Cardiac muscle cell (in vitro differentiated cells and primary cell): ENCODE measurements around the gene ABCB6. TPM values are rescaled to one million over a fixed set of nuclear protein-coding genes. Genes with fewer than 3 reads are reported as not detected.

Experiments used
- DNase-seq, 2 donors: peaks; one replicate each; pipeline versions ENCODE4 v3.0.0 to v3.0.0-alpha.2; 2010 to 2017; ENCODE audit warnings: low read depth in 1 of 2, low spot score in 1 of 2
- H3K27ac ChIP-seq: fragments of 200-600 bp; sonication (generic); 2 replicates; pipeline ENCODE4 v1.5.1; 2016
- H3K27me3 ChIP-seq: fragments of 200-600 bp; sonication (generic); 2 replicates; pipeline ENCODE4 v1.6.0; 2016; ENCODE audit warnings: control low read depth
- H3K36me3 ChIP-seq: fragments of 200-600 bp; sonication (generic); 2 replicates; pipeline ENCODE4 v1.5.1; 2016; ENCODE audit warnings: control low read depth
- H3K4me1 ChIP-seq: fragments of 200-600 bp; sonication (generic); 2 replicates; pipeline ENCODE4 v1.8.1; 2017; ENCODE audit warnings: low read depth, mild to moderate bottlenecking, mixed run types
- H3K4me3 ChIP-seq: fragments of 200-600 bp; sonication (generic); 2 replicates; pipeline ENCODE4 v1.5.1; 2016; ENCODE audit warnings: mild to moderate bottlenecking
- H3K9me3 ChIP-seq: fragments of 200-600 bp; sonication (generic); 2 replicates; pipeline ENCODE4 v1.5.1; 2017; ENCODE audit warnings: low read depth, mild to moderate bottlenecking, control low read depth
- CTCF ChIP-seq: IDR thresholded peaks from 2 replicates; pipeline ENCODE4 v1.5.1; 2012; ENCODE audit warnings: low read depth, mild to moderate bottlenecking, low read length
- polyA plus RNA-seq: library from polyadenylated mRNA; unstranded; fragments of >200 nt; fragmentation: Nextera tagmentation; extraction: Ambion mirVana; gene quantifications from 2 replicates; pipeline ENCODE4 v1.2.1, GENCODE V29; 2016
- total RNA-seq: library from RNA; depleted of rRNA; stranded (reverse); fragments of >200 nt; gene quantifications from 2 replicates; pipeline ENCODE4 v1.2.3, GENCODE V29; 2016

The ABCB6 gene
- total and polyA plus RNA-seq, 2 experiments from 2014 or later, result 9.6 to 32.9 TPM

- no peak for TF ChIP-seq CTCF
- Histone ChIP-seq H3K9me3 (no peaks in the 10 kb centered on the region), H3K36me3 (peaks cover 36% of the 10 kb centered on the region)
Measured at GRCh38 chr2:219180961-219181360, 37.8 kb downstream of the ABCB6 start.

GRCh38 chr2:219179601-219180465 is 38.9 kb downstream of the ABCB6 start:
- Histone ChIP-seq H3K9me3 (no peaks in the 10 kb centered on the region), H3K36me3 (peaks cover 36% of the 10 kb centered on the region), H3K27ac (no peak overlapping the region), H3K4me3 (no peak overlapping the region), H3K27me3 (no peaks in the 10 kb centered on the region), H3K4me1 (peaks cover 4% of the 10 kb centered on the region)
- TF ChIP-seq CTCF, result no peak
- DNase-seq, result no peak

More at GRCh38 chr2:219180961-219181360, 37.8 kb downstream of the ABCB6 start:
- DNase-seq, result no peak
- H3K27ac ChIP-seq, result no peak overlapping the region
- no peaks in the 10 kb centered on the region for H3K27me3 ChIP-seq
- peaks cover 4% of the 10 kb centered on the region for H3K4me1 ChIP-seq
- H3K4me3 ChIP-seq, result no peak overlapping the region

- Histone ChIP-seq H3K36me3 (peaks cover 33% of the 10 kb centered on the region), H3K4me1 (peaks cover 4% of the 10 kb centered on the region), H3K4me3 (peak overlapping the region; percentile 49), H3K9me3 (no peaks in the 10 kb centered on the region), H3K27ac (peak overlapping the region; percentile 93), H3K27me3 (no peaks in the 10 kb centered on the region)
- peak; percentile 47 to 69 for DNase-seq
- TF ChIP-seq CTCF, result no peak
Measured at GRCh38 chr2:219178377-219179175, 40.2 kb downstream of the ABCB6 start.

GRCh38 chr2:219177552-219178376 is 41.0 kb downstream of the ABCB6 start, which contains the start of gene RETREG2:
Gene RETREG2, plus strand, starts transcription at chr2:219178275. Its CDS starts 78 bp downstream, at chr2:219178353.
- peak; percentile 23 for TF ChIP-seq CTCF
- peak; percentile 94 for DNase-seq
- peaks cover 28% of the 10 kb centered on the region for H3K36me3 ChIP-seq
- H3K4me3 ChIP-seq, result peak within 1 kb of the TSS; percentile 49
- H3K9me3 ChIP-seq, result no peaks in the 10 kb centered on the region
- H3K4me1 ChIP-seq, result peaks cover 4% of the 10 kb centered on the region
- H3K27ac ChIP-seq, result peak within 1 kb of the TSS; percentile 93
- H3K27me3 ChIP-seq, result no peaks in the 10 kb centered on the region
